GM18511 (cell line): ENCODE results near the gene PHTF2.
"Not testable (repeated sequence)": the region's sequence is repeated elsewhere in the genome, so short reads cannot be mapped to it uniquely, and the experiment has no call there.

Experiments used
- ATAC-seq: cut with Tn5 transposase; IDR thresholded peaks from one replicate; pipeline ENCODE4 v1.9.1; 2021; ENCODE audit warnings: mild to moderate bottlenecking, moderate library complexity; ENCODE audit not compliant: unreplicated experiment

Gene PHTF2

GRCh38 chr7:77982926-77983550, 184.5 kb downstream of the PHTF2 start:
- ATAC-seq: no peak

- no peak for ATAC-seq
Observed at GRCh38 chr7:77983973-77984372, 185.4 kb downstream of the PHTF2 start.

GRCh38 chr7:77985232-77985973, 186.8 kb downstream of the PHTF2 start:
- no peak for ATAC-seq

GRCh38 chr7:77985974-77986339, 187.4 kb downstream of the PHTF2 start:
- ATAC-seq: no peak

- no peak for ATAC-seq
Observed at GRCh38 chr7:77989981-77990566, 191.5 kb downstream of the PHTF2 start.

- ATAC-seq: no peak
Observed at GRCh38 chr7:77991656-77992055, 193.1 kb downstream of the PHTF2 start.

GRCh38 chr7:77993838-77994237, 195.3 kb downstream of the PHTF2 start:
- no peak for ATAC-seq

- no peak for ATAC-seq
Observed at GRCh38 chr7:77995717-77996116, 197.1 kb downstream of the PHTF2 start.

GRCh38 chr7:77999168-77999567, 200.6 kb downstream of the PHTF2 start:
- not testable (repeated sequence) for ATAC-seq

GRCh38 chr7:78002021-78002420, 203.4 kb downstream of the PHTF2 start:
- no peak for ATAC-seq

- no peak for ATAC-seq
Observed at GRCh38 chr7:78002715-78003114, 204.1 kb downstream of the PHTF2 start.

- no peak for ATAC-seq
Observed at GRCh38 chr7:78006063-78006755, 207.6 kb downstream of the PHTF2 start.
